Activated CD4-positive, alpha-beta memory T cell treated with anti-CD3 and anti-CD28 coated beads for 36 hours (primary cell): Measurements from ENCODE around the gene OR2T1. TPM values are rescaled to one million over a fixed set of nuclear protein-coding genes. Genes with fewer than 3 reads are reported as not detected.
"Not testable (repeated sequence)": the region's sequence is repeated elsewhere in the genome, so short reads cannot be mapped to it uniquely, and the experiment has no call there.

Source experiments
- CTCF ChIA-PET: fragments of 350-600 bp; sonication (Branson Sonifier 250); formaldehyde crosslinking; loops from one replicate; lab custom pipeline; 2021; ENCODE audit warnings: antibody characterized with exemption, inconsistent platforms; lab: Charles Lee
- POLR2A ChIA-PET: fragments of 350-600 bp; sonication (Branson Sonifier 250); formaldehyde crosslinking; loops from one replicate; lab custom pipeline; 2021; ENCODE audit warnings: antibody characterized with exemption; lab: Charles Lee
- DNase-seq: peaks from one replicate; pipeline ENCODE4 v3.0.0-alpha.2; 2020
- H3K27ac Mint-ChIP-seq: one replicate; pipeline ENCODE4 v1.8.0; 2021; ENCODE audit warnings: mixed read lengths
- H3K27me3 Mint-ChIP-seq: one replicate; pipeline ENCODE4 v1.8.0; 2021; ENCODE audit warnings: mixed read lengths
- H3K36me3 Mint-ChIP-seq: one replicate; pipeline ENCODE4 v1.8.0; 2021; ENCODE audit warnings: mixed read lengths
- H3K4me1 Mint-ChIP-seq: one replicate; pipeline ENCODE4 v1.8.0; 2021; ENCODE audit warnings: low read depth, mixed read lengths
- H3K4me3 Mint-ChIP-seq: one replicate; pipeline ENCODE4 v1.8.0; 2021; ENCODE audit warnings: mild to moderate bottlenecking, mixed read lengths
- H3K9me3 Mint-ChIP-seq: one replicate; pipeline ENCODE4 v1.8.0; 2021; ENCODE audit warnings: mixed read lengths
- intact Hi-C: fragments of 100-400 bp; cut with micrococcal nuclease; formaldehyde crosslinking; loops from one replicate; pipeline ENCODE4 v1.15.1; 2023
- total RNA-seq, 2 experiments: library from RNA; stranded (reverse); gene quantifications; one replicate each; pipeline ENCODE4 v1.2.3, GENCODE V29; 2021

OR2T1 gene
- total RNA-seq, 2 experiments from 2014 or later: not detected

DNA sequence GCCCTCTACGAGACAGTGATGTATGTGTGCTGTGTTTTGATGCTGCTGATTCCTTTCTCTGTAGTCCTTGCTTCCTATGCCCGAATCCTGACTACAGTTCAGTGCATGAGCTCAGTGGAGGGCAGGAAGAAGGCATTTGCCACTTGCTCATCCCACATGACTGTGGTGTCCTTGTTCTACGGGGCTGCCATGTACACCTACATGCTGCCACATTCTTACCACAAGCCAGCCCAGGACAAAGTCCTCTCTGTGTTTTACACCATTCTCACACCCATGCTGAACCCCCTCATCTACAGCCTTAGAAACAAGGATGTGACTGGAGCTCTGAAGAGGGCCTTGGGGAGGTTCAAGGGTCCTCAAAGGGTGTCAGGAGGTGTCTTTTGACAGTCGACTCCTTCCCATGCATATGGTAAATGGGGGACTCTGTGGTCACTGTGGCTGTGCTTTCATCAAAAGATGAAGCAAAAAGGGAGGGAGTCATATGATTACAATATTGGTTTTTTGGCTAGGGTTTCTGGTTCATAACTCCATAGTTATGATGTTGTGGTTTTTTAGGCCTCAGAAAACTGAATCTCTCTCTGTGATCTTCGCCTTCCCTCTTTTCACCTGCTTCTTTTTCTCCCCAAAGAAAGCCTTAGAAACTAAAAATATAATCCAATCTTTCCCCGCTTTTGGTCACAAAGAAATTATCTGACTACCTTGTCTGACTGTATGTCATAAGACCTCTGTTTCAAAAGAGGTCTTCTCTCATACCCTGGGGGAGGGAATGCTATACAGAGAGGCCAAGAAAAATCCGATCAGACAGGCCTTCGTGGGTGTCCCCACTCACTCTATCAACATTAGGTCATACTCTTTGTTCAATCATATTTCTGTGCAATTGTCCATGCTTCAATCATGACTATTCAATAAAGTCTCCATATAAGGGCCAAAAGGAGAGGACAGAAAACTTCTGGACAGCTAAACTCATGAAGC lies 4.2 kb downstream of the OR2T1 start:
- CTCF ChIA-PET: interaction anchor here (0.6 to 0.7 kb wide), 2 partner anchors 206 to 220 kb away, joined by 3 read pairs; no protein-coding TSS in a partner anchor
- Mint-ChIP-seq H3K36me3 (no peaks in the 10 kb centered on the region), H3K9me3 (peaks cover 15% of the 10 kb centered on the region), H3K4me1 (no peaks in the 10 kb centered on the region), H3K4me3 (no peak overlapping the region), H3K27ac (no peak overlapping the region), H3K27me3 (no peaks in the 10 kb centered on the region)
- intact Hi-C loops: loop anchor here (10.0 kb wide), 1 partner anchor 178 kb away; no protein-coding TSS in a partner anchor
- no peak for DNase-seq
- POLR2A ChIA-PET: no interaction called here

DNA sequence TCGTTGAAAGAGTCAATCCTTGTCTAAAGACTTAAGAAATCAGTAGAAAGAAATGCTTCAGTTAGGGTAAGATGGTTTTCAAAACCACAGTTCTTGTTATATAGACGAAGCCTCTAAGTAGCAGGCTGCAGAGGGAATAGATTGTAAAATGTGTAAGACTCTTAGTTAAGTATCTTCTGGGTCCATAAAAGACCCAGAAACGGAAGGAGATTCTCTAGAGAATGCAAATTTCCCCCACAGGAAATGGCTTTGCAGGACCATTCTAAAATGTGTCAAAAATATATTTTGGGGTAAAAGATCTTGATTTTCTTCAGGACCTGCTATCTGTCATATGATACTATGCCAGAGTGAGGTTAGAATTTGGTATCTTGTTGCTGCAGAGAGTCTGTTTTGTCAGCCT lies 13.4 kb downstream of the OR2T1 start:
- no peak for DNase-seq
- H3K9me3 Mint-ChIP-seq: peaks cover 14% of the 10 kb centered on the region
- H3K27ac Mint-ChIP-seq: no peak overlapping the region
- no peak overlapping the region for H3K4me3 Mint-ChIP-seq
- intact Hi-C loops: no loop called here
- POLR2A ChIA-PET: no interaction called here
- H3K4me1 Mint-ChIP-seq: peaks cover 21% of the 10 kb centered on the region
- no peaks in the 10 kb centered on the region for H3K27me3 Mint-ChIP-seq
- peaks cover 6% of the 10 kb centered on the region for H3K36me3 Mint-ChIP-seq
- CTCF ChIA-PET: no interaction called here

DNA sequence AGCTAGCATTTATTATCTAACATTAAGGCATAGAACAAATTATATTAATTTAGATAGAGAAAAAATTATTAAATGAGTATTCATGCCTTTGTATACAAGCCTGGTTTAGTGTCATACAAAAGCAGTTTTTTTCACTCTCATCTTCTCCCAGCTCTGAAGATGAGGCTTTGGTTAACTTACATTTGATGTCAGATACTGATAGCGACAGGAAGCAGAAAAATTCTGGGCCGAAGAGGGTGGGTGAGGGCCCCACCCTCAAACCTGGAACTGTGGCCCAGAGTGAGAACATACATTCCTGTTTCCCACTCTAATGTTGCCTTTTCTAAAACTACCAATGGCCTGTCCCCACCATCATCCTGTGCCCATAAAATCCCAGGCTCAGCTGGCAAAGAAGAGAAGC lies 15.0 kb downstream of the OR2T1 start:
- Mint-ChIP-seq H3K27ac (no peak overlapping the region), H3K27me3 (no peaks in the 10 kb centered on the region), H3K4me3 (no peak overlapping the region), H3K4me1 (peaks cover 21% of the 10 kb centered on the region), H3K9me3 (peaks cover 19% of the 10 kb centered on the region), H3K36me3 (peaks cover 6% of the 10 kb centered on the region)
- intact Hi-C loops: no loop called here
- DNase-seq: no peak
- POLR2A ChIA-PET: no interaction called here
- CTCF ChIA-PET: interaction anchor here (1.2 kb wide), 1 partner anchor 13 kb away, joined by 3 read pairs; no protein-coding TSS in a partner anchor

DNA sequence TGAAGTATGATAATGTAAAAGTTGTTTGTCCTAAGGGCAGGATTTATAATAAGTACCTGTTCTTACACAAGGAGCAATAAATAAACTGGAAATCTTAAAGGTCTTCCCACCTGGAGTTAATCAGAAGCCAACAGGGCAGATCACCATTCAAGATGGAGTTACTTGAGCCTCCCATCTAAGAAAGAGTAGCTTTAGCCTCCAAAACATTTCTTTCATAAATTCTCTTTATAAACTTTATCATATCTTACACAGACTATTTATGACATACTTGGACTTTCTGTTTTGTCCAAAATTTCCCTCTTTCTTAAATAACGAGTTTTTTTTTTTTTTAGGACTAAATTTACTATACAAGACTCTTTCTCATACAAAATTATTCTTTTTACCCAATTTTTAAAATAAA lies 18.5 kb downstream of the OR2T1 start:
- ChIA-PET POLR2A (no interaction called here), CTCF (no interaction called here)
- H3K27me3 Mint-ChIP-seq: no peaks in the 10 kb centered on the region
- H3K4me3 Mint-ChIP-seq: no peak overlapping the region
- H3K27ac Mint-ChIP-seq: no peak overlapping the region
- H3K4me1 Mint-ChIP-seq: peaks cover 17% of the 10 kb centered on the region
- intact Hi-C loops: no loop called here
- H3K36me3 Mint-ChIP-seq: peaks cover 6% of the 10 kb centered on the region
- H3K9me3 Mint-ChIP-seq: peaks cover 28% of the 10 kb centered on the region
- no peak for DNase-seq

DNA sequence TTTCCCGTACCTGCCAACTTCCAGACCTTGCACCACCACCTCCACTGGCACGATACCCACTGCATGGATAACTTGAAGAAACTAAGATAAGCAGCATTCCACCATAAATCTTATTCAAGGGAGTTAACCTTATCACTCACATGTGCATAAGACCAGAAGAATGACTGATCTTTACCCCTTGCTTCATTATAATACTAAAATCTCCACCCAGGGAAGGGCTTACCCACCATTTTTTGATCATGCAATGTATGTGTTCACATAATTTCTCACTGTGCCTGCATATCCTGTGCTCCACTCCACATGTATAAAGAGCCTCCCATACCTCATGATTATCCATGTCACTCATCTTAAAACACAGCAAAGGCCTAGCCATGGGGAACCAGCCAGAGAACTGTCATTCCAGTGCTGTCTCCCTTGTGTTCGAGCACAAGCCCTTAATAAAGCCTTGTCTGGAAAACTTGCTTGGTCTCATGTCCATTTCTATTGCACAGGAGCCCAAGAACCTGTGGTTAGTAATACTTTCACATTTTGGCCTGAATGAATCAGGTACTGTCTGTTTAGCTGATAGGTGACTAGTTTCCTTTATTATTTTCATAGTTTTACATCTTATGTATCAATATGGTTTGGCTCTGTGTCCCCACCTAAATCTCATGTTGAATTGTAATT lies 24.8 kb downstream of the OR2T1 start:
- CTCF ChIA-PET, POLR2A ChIA-PET, H3K4me3 Mint-ChIP-seq, H3K27me3 Mint-ChIP-seq, H3K27ac Mint-ChIP-seq, H3K4me1 Mint-ChIP-seq, intact Hi-C loops, DNase-seq, H3K36me3 Mint-ChIP-seq: not testable (repeated sequence)
- peaks cover 11% of the 10 kb centered on the region for H3K9me3 Mint-ChIP-seq

DNA sequence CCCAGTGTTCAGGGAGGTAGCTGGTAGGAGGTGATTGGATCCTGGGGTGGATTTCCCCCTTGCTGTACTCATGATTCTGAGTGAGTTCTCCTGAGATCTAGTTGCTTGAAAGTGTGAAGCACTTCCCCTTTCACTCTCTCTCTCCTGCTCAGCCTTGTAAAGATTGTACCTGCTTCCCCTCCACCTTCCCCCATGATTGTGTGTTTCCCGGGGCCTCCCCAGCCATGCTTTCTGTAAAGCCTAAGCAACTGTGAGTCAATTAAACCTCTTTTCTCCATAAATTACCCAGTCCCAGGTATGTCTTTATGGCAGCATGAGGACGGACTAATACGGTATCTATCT lies 25.3 kb downstream of the OR2T1 start:
- POLR2A ChIA-PET, DNase-seq, H3K27ac Mint-ChIP-seq: not testable (repeated sequence)

DNA sequence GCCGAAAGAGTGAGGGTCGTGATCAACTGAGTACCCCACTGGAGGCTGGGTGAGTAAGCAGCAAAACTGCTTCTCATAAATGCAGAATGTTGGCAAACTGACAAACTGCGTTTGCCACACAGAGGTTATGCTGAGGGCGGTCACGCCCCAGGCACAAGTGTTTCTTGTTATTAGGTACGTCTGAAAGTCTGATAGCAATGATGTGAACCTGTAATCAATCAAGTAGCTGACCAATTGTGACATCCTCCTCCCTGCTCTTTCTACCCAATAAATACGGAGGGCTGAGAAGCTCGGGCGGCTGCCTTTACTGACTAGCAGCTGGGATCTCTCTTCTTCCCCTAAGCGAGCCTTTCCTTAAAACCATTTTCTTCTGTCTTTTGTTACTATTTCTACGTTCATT lies 28.8 kb downstream of the OR2T1 start:
- not testable (repeated sequence) for H3K4me1 Mint-ChIP-seq, H3K27me3 Mint-ChIP-seq

More for the DNA sequence above, 25.3 kb downstream of the OR2T1 start:
- H3K9me3 Mint-ChIP-seq, CTCF ChIA-PET, H3K36me3 Mint-ChIP-seq, H3K4me1 Mint-ChIP-seq, intact Hi-C loops, H3K4me3 Mint-ChIP-seq, H3K27me3 Mint-ChIP-seq: not testable (repeated sequence)

DNA sequence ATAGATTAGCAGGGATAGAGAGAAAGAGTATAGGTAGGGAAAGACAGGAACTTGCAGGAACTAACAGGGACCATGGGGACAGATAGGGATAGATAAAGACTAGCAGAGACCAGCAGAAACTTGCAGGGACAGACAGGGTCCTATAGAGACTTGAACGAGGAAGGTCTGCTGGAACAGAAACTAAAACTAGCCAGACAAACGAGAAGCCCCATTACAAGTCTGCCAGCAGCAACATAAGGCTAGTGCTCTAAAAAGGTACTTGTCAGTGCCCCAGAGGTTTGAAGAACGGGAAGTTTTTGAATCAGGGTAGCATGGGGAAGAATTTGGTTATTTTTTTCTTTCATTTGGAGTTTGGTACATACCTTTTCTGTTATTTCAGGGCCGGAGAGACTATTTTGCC lies 29.4 kb downstream of the OR2T1 start:
- H3K9me3 Mint-ChIP-seq, POLR2A ChIA-PET, CTCF ChIA-PET, DNase-seq, H3K36me3 Mint-ChIP-seq, H3K27me3 Mint-ChIP-seq, intact Hi-C loops, H3K4me1 Mint-ChIP-seq, H3K4me3 Mint-ChIP-seq, H3K27ac Mint-ChIP-seq: not testable (repeated sequence)

More for the DNA sequence above, 28.8 kb downstream of the OR2T1 start:
- DNase-seq, POLR2A ChIA-PET, H3K27ac Mint-ChIP-seq, H3K36me3 Mint-ChIP-seq, CTCF ChIA-PET, H3K4me3 Mint-ChIP-seq, H3K9me3 Mint-ChIP-seq, intact Hi-C loops: not testable (repeated sequence)

DNA sequence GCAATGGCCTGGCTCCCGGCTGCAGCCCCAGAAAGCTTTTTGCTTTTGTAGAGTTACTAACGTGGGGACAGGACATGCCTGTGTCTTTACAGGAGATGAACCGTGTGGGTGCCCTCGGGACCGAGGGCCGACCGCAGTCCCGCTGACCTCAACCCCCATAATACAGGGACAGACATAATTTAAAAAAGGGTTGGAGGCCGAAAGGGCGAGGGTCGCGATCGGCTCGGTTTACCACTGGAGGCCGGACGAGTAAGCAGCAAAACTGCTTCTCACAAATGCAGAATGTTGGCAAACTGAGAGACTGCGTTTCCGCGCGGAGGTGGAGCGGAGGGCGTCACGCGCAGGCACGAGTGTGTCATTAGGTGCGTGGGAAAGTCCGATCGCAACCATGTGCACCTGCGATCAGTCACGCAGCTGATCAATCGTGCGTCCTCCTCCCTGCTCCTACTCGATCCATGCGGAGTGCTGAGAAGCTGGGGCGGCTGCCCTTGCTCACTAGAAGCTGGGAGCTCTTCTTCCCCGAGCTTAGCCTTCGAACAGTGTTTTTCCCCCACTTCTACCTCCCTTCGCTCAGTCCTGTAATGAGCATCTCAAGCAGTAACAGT lies 31.1 kb downstream of the OR2T1 start:
- CTCF ChIA-PET, H3K4me1 Mint-ChIP-seq, H3K9me3 Mint-ChIP-seq, intact Hi-C loops, POLR2A ChIA-PET, H3K36me3 Mint-ChIP-seq, H3K4me3 Mint-ChIP-seq, H3K27ac Mint-ChIP-seq, H3K27me3 Mint-ChIP-seq, DNase-seq: not testable (repeated sequence)

DNA sequence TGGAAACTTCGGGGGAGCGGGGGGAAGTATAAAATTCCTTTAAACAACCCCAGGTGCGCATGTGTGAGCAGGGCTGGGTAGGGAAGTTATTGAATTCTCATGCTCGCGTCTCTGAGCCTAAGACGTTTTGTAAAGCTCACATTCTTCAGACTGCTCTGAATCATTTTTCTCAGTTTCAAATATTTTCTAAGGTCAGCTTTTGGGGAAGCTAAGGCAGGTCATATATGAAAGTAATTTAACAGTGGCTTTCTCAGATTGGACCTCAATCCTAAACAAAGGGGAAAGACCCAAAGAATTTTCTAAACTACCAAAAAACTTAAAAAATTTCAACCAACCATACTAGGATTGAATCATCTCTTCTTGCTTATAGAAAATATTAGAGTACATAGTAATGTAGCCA lies 32.1 kb downstream of the OR2T1 start:
- H3K9me3 Mint-ChIP-seq, H3K4me3 Mint-ChIP-seq, H3K36me3 Mint-ChIP-seq, POLR2A ChIA-PET, H3K4me1 Mint-ChIP-seq, DNase-seq, H3K27ac Mint-ChIP-seq, H3K27me3 Mint-ChIP-seq, intact Hi-C loops, CTCF ChIA-PET: not testable (repeated sequence)

DNA sequence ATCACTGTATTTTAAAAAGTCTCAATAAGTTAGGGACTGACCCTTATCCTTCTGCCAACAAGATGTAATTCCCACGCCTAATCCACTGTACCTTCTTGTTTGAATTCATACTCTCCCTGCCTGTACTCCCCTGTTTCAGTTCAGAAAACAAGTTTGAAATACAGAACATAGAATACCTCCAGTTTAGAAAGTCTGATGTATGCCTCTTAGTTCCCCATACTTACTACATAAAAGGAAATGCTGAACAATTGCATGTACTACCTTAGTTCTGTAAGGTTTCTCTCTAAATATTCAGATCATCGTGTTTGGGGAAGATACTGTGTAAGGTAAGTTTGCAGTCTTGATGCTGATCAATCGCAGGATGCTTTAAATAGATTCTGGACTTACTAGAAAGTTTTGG lies 33.5 kb downstream of the OR2T1 start:
- H3K27ac Mint-ChIP-seq, H3K9me3 Mint-ChIP-seq, H3K27me3 Mint-ChIP-seq, H3K4me1 Mint-ChIP-seq, H3K36me3 Mint-ChIP-seq, intact Hi-C loops, CTCF ChIA-PET, POLR2A ChIA-PET, H3K4me3 Mint-ChIP-seq, DNase-seq: not testable (repeated sequence)

DNA sequence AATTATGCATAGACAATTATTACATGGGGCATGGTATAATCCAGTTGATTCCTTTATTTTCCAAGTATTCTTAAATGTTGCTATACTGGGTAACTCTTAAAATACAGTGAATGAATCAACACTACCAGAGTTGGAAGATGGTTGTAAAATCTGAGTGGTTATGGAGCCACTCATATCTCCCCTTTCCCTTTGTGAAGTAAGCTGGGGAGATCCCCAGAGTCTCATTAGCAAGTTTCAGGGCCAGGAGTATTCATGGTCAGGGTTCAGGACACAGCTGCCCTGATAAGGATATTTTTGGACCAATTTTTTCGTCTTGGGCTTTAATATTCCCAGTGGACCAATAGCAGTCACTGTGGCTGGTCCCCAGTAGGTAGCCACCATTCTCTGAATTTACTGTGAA lies 35.8 kb downstream of the OR2T1 start:
- DNase-seq, H3K27ac Mint-ChIP-seq, CTCF ChIA-PET, H3K4me3 Mint-ChIP-seq, intact Hi-C loops, H3K4me1 Mint-ChIP-seq, H3K36me3 Mint-ChIP-seq, H3K27me3 Mint-ChIP-seq, H3K9me3 Mint-ChIP-seq, POLR2A ChIA-PET: not testable (repeated sequence)
